ENCODE measurements around the gene HMCN2.
"Not testable (repeated sequence)": the region's sequence is repeated elsewhere in the genome, so short reads cannot be mapped to it uniquely, and the experiment has no call there.

- TF ChIP-seq ELK1 (IDR thresholded peaks at IDR 0.05; ENCODE audit: low read depth, low read length); RCOR1 (IDR thresholded peaks at IDR 0.05; ENCODE audit: low read depth, low read length); POLR2A (IDR thresholded peaks at IDR 0.05; ENCODE audit: low read length); NFE2L2 (conservative IDR thresholded peaks at IDR 0.05; ENCODE audit: low read length); HOXB5 (CRISPR knock-in tag; IDR thresholded peaks at IDR 0.05); CTCF (IDR thresholded peaks at IDR 0.05); JUNB (IDR thresholded peaks at IDR 0.05); MYC (IDR thresholded peaks at IDR 0.05; ENCODE audit: borderline replicate concordance, low read length); MAX (IDR thresholded peaks at IDR 0.05); RFX5 (IDR thresholded peaks at IDR 0.05); ZSCAN20 (CRISPR knock-in tag; IDR thresholded peaks at IDR 0.05); PHF8 (IDR thresholded peaks at IDR 0.05; ENCODE audit: borderline replicate concordance, low read depth); TP53 (CRISPR knock-in tag; IDR thresholded peaks at IDR 0.05); ZNF302 (CRISPR knock-in tag; IDR thresholded peaks at IDR 0.05): not testable (repeated sequence)
These were observed 73.3 kb downstream of the HMCN2 start for GRCh38 chr9:130338891-130339290.
